B cell (primary cell): ENCODE measurements around the gene DTNA. TPM values are rescaled to one million over a fixed set of nuclear protein-coding genes. Genes with fewer than 3 reads are reported as not detected.

Experiments
- ATAC-seq: fragments of 200-7000 bp; cut with Tn5 transposase; one replicate; pipeline ENCODE4 v1.10.0; 2021; ENCODE audit warnings: low read depth, mild to moderate bottlenecking, moderate number of reproducible peaks, moderate library complexity
- CTCF ChIA-PET: fragments of 350-600 bp; sonication (Branson Sonifier 250); formaldehyde crosslinking; loops from one replicate; lab custom pipeline; 2021; ENCODE audit warnings: antibody characterized with exemption, inconsistent platforms; lab: Charles Lee
- POLR2A ChIA-PET: fragments of 350-600 bp; sonication (Branson Sonifier 250); formaldehyde crosslinking; loops from one replicate; lab custom pipeline; 2021; ENCODE audit warnings: antibody characterized with exemption; lab: Charles Lee
- DNase-seq: peaks from one replicate; pipeline ENCODE4 v3.0.0; 2013
- H2AFZ ChIP-seq: 2 replicates; pipeline ENCODE4 v1.6.1; 2012; ENCODE audit warnings: mild to moderate bottlenecking, low read depth, low read length; ENCODE audit not compliant: insufficient read depth, poor library complexity, severe bottlenecking
- H3K27ac ChIP-seq, 2 donors: 1 replicate in 1 of 2; 2 replicates in 1 of 2; pipeline ENCODE4 v1.5.1; 2012 to 2013; ENCODE audit warnings: low read length in 2 of 2, mild to moderate bottlenecking in 2 of 2, moderate library complexity in 1 of 2
- H3K27me3 ChIP-seq, 4 experiments: fragments of 200-600 bp in 1 of 4; sonication (generic) in 1 of 4; replicated peaks in 1 of 4; 1 replicate in 2 of 4; 2 replicates in 2 of 4; pipeline versions ENCODE4 v1.6.1 to v1.7.0; 2013 to 2016; ENCODE audit warnings: low read length in 3 of 4, mild to moderate bottlenecking in 2 of 4, mixed read lengths in 1 of 4, moderate library complexity in 1 of 4; ENCODE audit not compliant: insufficient read depth in 4 of 4, control insufficient read depth in 3 of 4; ENCODE audit errors: control extremely low read depth in 1 of 4
- H3K36me3 ChIP-seq, 2 experiments: replicated peaks in 1 of 2; 1 replicate in 1 of 2; 2 replicates in 1 of 2; pipeline versions ENCODE4 v1.6.1 to v1.7.1; 2013; ENCODE audit warnings: low read length in 1 of 2; ENCODE audit not compliant: insufficient read depth in 2 of 2, control insufficient read depth in 1 of 2; ENCODE audit errors: control extremely low read depth in 1 of 2, extremely low read depth in 1 of 2
- H3K4me1 ChIP-seq, 2 donors: fragments of 200-600 bp in 1 of 2; sonication (generic) in 1 of 2; 1 replicate in 1 of 2; 2 replicates in 1 of 2; pipeline versions ENCODE4 v1.5.1 to v1.6.1; 2013 to 2017; ENCODE audit warnings: low read length in 2 of 2; ENCODE audit not compliant: control insufficient read depth in 2 of 2, insufficient read depth in 2 of 2
- H3K4me2 ChIP-seq: replicated peaks from 2 replicates; pipeline ENCODE3; 2012; ENCODE audit warnings: mild to moderate bottlenecking, low read depth, low read length; ENCODE audit not compliant: poor library complexity, severe bottlenecking
- H3K4me3 ChIP-seq, 5 experiments: fragments of 200-600 bp in 1 of 5; sonication (generic) in 1 of 5; 1 replicate in 3 of 5; 2 replicates in 2 of 5; pipeline versions ENCODE4 v1.5.1 to v1.7.0; 2011 to 2016; ENCODE audit warnings: low read length in 4 of 5, mild to moderate bottlenecking in 4 of 5, low read depth in 2 of 5, control low read depth in 1 of 5, moderate library complexity in 1 of 5; ENCODE audit not compliant: insufficient read depth in 1 of 5; ENCODE audit errors: control extremely low read depth in 1 of 5, extremely low read depth in 1 of 5
- H3K79me2 ChIP-seq: fragments of 200-600 bp; sonication (generic); one replicate; pipeline ENCODE4 v1.6.0; 2016; ENCODE audit warnings: low read length; ENCODE audit not compliant: control insufficient read depth, insufficient read depth
- H3K9ac ChIP-seq: fragments of 200-600 bp; sonication (generic); 2 replicates; pipeline ENCODE4 v1.6.1; 2017; ENCODE audit warnings: mild to moderate bottlenecking, low read length, moderate library complexity
- H3K9me3 ChIP-seq, 3 donors: one replicate each; pipeline versions ENCODE4 v1.6.1 to v1.7.1; 2013; ENCODE audit warnings: low read length in 2 of 3; ENCODE audit not compliant: control insufficient read depth in 2 of 3, insufficient read depth in 1 of 3; ENCODE audit errors: control extremely low read depth in 1 of 3
- H4K20me1 ChIP-seq: 2 replicates; pipeline ENCODE4 v1.6.0; 2012; ENCODE audit warnings: mild to moderate bottlenecking, low read length; ENCODE audit not compliant: insufficient read depth, control insufficient read depth, poor library complexity, severe bottlenecking
- H3K27ac Mint-ChIP-seq: one replicate; pipeline ENCODE4 v1.8.0; 2021; ENCODE audit warnings: mixed read lengths
- H3K27me3 Mint-ChIP-seq: one replicate; pipeline ENCODE4 v1.8.0; 2021; ENCODE audit warnings: mixed read lengths
- H3K4me1 Mint-ChIP-seq: one replicate; pipeline ENCODE4 v1.8.0; 2021; ENCODE audit warnings: mixed read lengths
- H3K4me3 Mint-ChIP-seq: one replicate; pipeline ENCODE4 v1.8.0; 2021; ENCODE audit warnings: mixed read lengths
- H3K9me3 Mint-ChIP-seq: one replicate; pipeline ENCODE4 v1.8.0; 2022; ENCODE audit warnings: mixed read lengths; ENCODE audit not compliant: insufficient read depth
- CTCF ChIP-seq: fragments of 200-600 bp; IDR thresholded peaks from one replicate; pipeline ENCODE4 v1.8.0; 2022; ENCODE audit warnings: antibody characterized with exemption, mild to moderate bottlenecking
- EZH2 ChIP-seq: IDR thresholded peaks from 2 replicates; pipeline ENCODE4 v1.6.1; 2012; ENCODE audit warnings: borderline replicate concordance, low read depth, mild to moderate bottlenecking, moderate library complexity, low read length; ENCODE audit not compliant: insufficient read depth, poor library complexity, severe bottlenecking
- WGBS: methylation state at CpG from one replicate; pipeline ENCODE4 v1.1.5; 2013; ENCODE audit warnings: missing lambda C conversion rate; ENCODE audit not compliant: insufficient coverage; 5-methylcytosine and 5-hydroxymethylcytosine counted together
- intact Hi-C: fragments of 100-400 bp; cut with micrococcal nuclease; formaldehyde crosslinking; loops from one replicate; pipeline ENCODE4 v1.10.0; 2022
- polyA plus RNA-seq: library from polyadenylated mRNA; depleted of rRNA; stranded (reverse); fragments of >200 nt; gene quantifications from 2 replicates; pipeline ENCODE4 v1.2.3, GENCODE V29; 2012
- total RNA-seq, 2 donors: library from RNA; stranded (reverse); fragments of 120-200 nt in 1 of 2; gene quantifications; 1 replicate in 1 of 2; 2 replicates in 1 of 2; pipeline versions ENCODE4 v1.2.3 to v1.2.4, GENCODE V29; 2013 to 2022

The DTNA gene
- total and polyA plus RNA-seq, 2 donors (not counting 1 experiment from before 2014, with no cell fraction given): not detected

DNA sequence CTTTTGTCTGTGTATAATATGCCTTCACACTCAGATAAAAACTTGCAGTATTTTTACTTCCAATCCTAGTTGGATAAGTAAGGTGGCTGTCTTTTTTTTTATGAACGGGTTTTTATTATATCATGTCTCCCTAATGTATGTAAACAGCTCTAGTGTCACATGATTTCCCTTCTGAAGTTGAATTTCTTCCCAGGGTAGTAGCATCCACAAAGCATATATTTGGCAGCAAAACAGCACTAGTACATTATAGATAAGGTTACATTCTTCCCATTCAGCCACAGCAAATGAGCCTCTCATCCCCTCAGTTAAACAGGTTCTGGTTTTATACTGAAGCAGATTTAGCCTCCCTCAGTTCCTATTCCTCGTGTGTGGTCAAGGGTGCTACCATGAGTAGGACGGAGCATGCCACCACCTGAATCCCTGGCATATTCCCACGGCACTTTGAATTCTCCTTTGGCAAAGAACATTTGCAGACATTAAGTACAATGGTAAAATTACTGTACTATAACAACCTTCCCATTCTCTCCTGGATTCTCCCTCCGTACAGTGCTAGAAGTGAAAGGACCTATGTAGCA, 15.4 kb upstream of the DTNA start:
- Histone ChIP-seq H4K20me1 (no peaks in the 10 kb centered on the region), H3K36me3 (no peaks in the 10 kb centered on the region), H3K9me3 (no peaks in the 10 kb centered on the region), H3K27ac (no peak overlapping the region), H3K27me3 (no peaks in the 10 kb centered on the region), H3K4me1 (no peaks in the 10 kb centered on the region), H2AFZ (no peak overlapping the region), H3K4me3 (no peak overlapping the region), H3K9ac (no peak overlapping the region), H3K4me2 (no peak overlapping the region), H3K79me2 (no peaks in the 10 kb centered on the region)
- Mint-ChIP-seq H3K27me3 (no peaks in the 10 kb centered on the region), H3K9me3 (no peaks in the 10 kb centered on the region), H3K4me3 (no peak overlapping the region), H3K27ac (no peak overlapping the region), H3K4me1 (no peaks in the 10 kb centered on the region)
- CTCF ChIA-PET: no interaction called here
- TF ChIP-seq CTCF (no peak), EZH2 (no peak)
- DNase-seq (no peak), ATAC-seq (no peak)
- POLR2A ChIA-PET: no interaction called here
- intact Hi-C loops: no loop called here
- 84% methylated on average over 2 of the region's 5 CpGs for WGBS

DNA sequence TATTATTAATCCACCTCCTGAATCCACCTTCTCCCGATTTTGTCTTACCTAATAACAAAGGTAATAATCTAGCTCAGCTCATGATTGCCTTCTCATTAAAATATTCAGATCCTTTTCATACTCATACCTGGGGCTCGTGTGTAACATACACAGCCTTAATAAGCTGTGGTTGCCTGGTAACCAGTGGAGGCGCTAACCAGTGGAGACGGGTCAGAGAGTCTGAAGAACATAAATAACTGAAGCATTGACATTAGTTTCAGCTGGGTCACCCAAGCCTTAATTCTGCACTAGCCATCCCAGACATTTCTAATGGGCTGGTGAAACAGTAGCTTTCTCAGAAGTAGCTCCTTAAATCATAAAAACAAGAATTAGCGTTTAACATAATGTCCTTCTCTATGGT, 14.8 kb upstream of the DTNA start:
- DNase-seq: no peak
- no peaks in the 10 kb centered on the region for H3K9me3 ChIP-seq
- Mint-ChIP-seq H3K27ac (no peak overlapping the region), H3K4me1 (no peaks in the 10 kb centered on the region), H3K4me3 (no peak overlapping the region), H3K9me3 (no peaks in the 10 kb centered on the region), H3K27me3 (no peaks in the 10 kb centered on the region)
- ChIA-PET CTCF (no interaction called here), POLR2A (no interaction called here)
- H3K36me3 ChIP-seq: no peaks in the 10 kb centered on the region
- 73% methylated on average over 2 of the region's 5 CpGs for WGBS
- ATAC-seq: no peak
- H2AFZ ChIP-seq: no peak overlapping the region
- no peak overlapping the region for H3K4me3 ChIP-seq
- H3K27me3 ChIP-seq: no peaks in the 10 kb centered on the region
- H4K20me1 ChIP-seq: no peaks in the 10 kb centered on the region
- TF ChIP-seq EZH2 (no peak), CTCF (no peak)
- H3K9ac ChIP-seq: no peak overlapping the region
- no peak overlapping the region for H3K4me2 ChIP-seq
- no peaks in the 10 kb centered on the region for H3K79me2 ChIP-seq
- H3K4me1 ChIP-seq: no peaks in the 10 kb centered on the region
- no peak overlapping the region for H3K27ac ChIP-seq
- intact Hi-C loops: no loop called here
